PC-9 (cell line): ENCODE results near the gene CENPP.

Experiments
- EZH2 ChIP-seq: fragments of 200-600 bp; sonication (generic); IDR thresholded peaks from 2 replicates; pipeline ENCODE4 v1.8.0; 2017; ENCODE audit warnings: antibody characterized with exemption, low read depth
- TF ChIP-seq, protein P1 (sequence below): fragments of 200-600 bp; sonication (generic); conservative IDR thresholded peaks from 2 replicates; pipeline ENCODE4 v1.6.1; 2017; ENCODE audit warnings: mixed run types, antibody characterized with exemption, mild to moderate bottlenecking, moderate library complexity

DNA sequence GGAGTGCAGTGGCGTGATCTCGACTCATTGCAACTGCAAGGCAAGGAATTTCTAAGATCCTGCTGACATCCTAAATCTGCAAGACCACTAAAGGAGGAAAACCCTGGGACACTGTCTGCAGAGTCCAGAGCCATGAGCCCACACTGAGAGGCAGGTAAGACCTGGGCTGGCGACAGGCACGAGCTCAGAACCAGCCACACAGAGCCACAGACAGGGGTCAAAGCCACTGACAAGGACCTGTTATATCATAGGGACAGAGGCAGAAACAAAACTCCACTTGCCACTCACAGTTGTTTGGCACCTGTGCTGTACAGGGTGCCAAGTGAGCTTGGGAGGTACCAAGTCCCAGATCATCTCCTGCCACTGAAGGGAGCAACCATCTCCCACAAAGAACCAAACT, 310.0 kb downstream of the CENPP start:
- TF ChIP-seq, protein P1, sequence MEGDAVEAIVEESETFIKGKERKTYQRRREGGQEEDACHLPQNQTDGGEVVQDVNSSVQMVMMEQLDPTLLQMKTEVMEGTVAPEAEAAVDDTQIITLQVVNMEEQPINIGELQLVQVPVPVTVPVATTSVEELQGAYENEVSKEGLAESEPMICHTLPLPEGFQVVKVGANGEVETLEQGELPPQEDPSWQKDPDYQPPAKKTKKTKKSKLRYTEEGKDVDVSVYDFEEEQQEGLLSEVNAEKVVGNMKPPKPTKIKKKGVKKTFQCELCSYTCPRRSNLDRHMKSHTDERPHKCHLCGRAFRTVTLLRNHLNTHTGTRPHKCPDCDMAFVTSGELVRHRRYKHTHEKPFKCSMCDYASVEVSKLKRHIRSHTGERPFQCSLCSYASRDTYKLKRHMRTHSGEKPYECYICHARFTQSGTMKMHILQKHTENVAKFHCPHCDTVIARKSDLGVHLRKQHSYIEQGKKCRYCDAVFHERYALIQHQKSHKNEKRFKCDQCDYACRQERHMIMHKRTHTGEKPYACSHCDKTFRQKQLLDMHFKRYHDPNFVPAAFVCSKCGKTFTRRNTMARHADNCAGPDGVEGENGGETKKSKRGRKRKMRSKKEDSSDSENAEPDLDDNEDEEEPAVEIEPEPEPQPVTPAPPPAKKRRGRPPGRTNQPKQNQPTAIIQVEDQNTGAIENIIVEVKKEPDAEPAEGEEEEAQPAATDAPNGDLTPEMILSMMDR = no peak
- no peak for TF ChIP-seq EZH2
